OCI-LY3 (cell line): ENCODE measurements around the gene LHB.
A peak's percentile ranks its signal among the peaks of the same experiment; 100 is the strongest.

Source experiments
- H2AFZ ChIP-seq: fragments of 200-600, 300-600 bp; shearing (Covaris generic); 2 replicates; pipeline ENCODE4 v1.6.0; 2014; ENCODE audit warnings: antibody characterized with exemption, low read depth, low read length
- H3K27ac ChIP-seq: fragments of 200-600, 300-600 bp; sonication (generic); 2 replicates; pipeline ENCODE4 v1.5.1; 2014; ENCODE audit warnings: mild to moderate bottlenecking, low read length, moderate library complexity, mixed read lengths
- H3K27me3 ChIP-seq: fragments of 200-600, 300-600 bp; sonication (generic); 2 replicates; pipeline ENCODE4 v1.6.1; 2014; ENCODE audit warnings: low read depth, low read length, mixed read lengths
- H3K36me3 ChIP-seq: fragments of 200-600, 300-600 bp; sonication (generic); replicated peaks from 2 replicates; pipeline ENCODE3; 2014; ENCODE audit warnings: low read depth, low read length, mixed read lengths
- H3K4me1 ChIP-seq: fragments of 300-600, 200-600 bp; sonication (generic); 2 replicates; pipeline ENCODE4 v1.6.1; 2014; ENCODE audit warnings: low read length, mixed read lengths
- H3K4me2 ChIP-seq: fragments of 200-600, 300-600 bp; sonication (generic); 2 replicates; pipeline ENCODE4 v1.6.1; 2014; ENCODE audit warnings: low read length, mixed read lengths
- H3K4me3 ChIP-seq: fragments of 300-600, 200-600 bp; sonication (generic); 2 replicates; pipeline ENCODE4 v1.5.1; 2014; ENCODE audit warnings: antibody characterized with exemption, mild to moderate bottlenecking, low read length, moderate library complexity
- H3K79me2 ChIP-seq: fragments of 300-600, 200-600 bp; shearing (Covaris generic); 2 replicates; pipeline ENCODE4 v1.6.1; 2014; ENCODE audit warnings: mild to moderate bottlenecking, low read length, mixed read lengths
- H3K9ac ChIP-seq: fragments of 300-600, 200-600 bp; shearing (Covaris generic); 2 replicates; pipeline ENCODE4 v1.6.0; 2014; ENCODE audit warnings: mild to moderate bottlenecking, low read length, moderate library complexity
- H3K9me3 ChIP-seq: fragments of 200-600, 300-600 bp; shearing (Covaris generic); 2 replicates; pipeline ENCODE4 v1.6.1; 2014; ENCODE audit warnings: low read length, mixed read lengths; ENCODE audit not compliant: insufficient read depth
- H4K20me1 ChIP-seq: fragments of 200-600, 300-600 bp; sonication (generic); 2 replicates; pipeline ENCODE4 v1.6.1; 2016; ENCODE audit warnings: low read length, mixed read lengths; ENCODE audit not compliant: insufficient read depth
- CTCF ChIP-seq: fragments of 200-600, 300-600 bp; sonication (generic); IDR thresholded peaks from 2 replicates; pipeline ENCODE4 v1.5.1; 2014; ENCODE audit warnings: antibody characterized with exemption, low read length, low read depth
- EZH2phosphoT487 ChIP-seq: fragments of 200-600 bp; shearing (Covaris generic); IDR thresholded peaks from 2 replicates; pipeline ENCODE4 v1.6.1; 2018; ENCODE audit warnings: antibody characterized with exemption, mixed run types, low read depth

The LHB gene

DNA sequence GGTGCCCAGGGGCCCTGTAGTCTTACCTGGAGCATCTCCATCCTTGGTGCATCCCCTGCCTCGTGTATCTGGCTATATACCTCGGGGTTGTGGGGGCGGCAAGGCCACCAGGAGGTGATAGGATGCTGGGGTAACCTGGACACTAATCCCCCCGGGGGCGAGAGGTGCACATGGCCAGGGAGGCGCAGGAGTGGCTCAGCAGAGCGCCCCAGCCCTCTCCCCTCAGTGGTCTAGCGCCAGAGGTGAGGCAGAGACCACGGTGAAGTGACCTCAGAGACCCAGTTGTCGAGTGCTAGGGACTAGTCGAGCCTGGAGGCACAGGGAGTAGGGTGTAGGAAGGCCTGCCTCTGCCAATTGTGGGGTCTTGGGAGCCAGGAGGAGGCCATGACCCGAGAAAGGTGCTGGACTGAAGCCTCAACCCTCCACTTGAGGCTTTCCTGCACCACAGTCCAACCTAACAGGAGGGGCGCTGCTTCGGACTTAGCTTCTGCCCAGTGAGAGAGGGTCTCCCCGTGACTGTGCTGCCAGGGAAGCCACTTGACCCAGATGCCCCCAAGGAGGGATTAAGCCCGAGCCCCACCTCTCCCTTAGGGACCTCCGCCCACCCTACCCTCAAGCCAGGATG lies at the start of gene LHB:
Gene LHB (minus strand): TSS at position 51 of the 625 bp plus-strand sequence. CDS start 10 bp downstream, at position 41.
- Histone ChIP-seq H3K4me2 (peak within 1 kb of the TSS; percentile 20; the same call in 1 of the 2 replicates), H3K27me3 (no peaks in the 10 kb centered on the region), H3K27ac (no peak within 1 kb of the TSS), H3K9me3 (no peaks in the 10 kb centered on the region), H3K4me3 (no peak within 1 kb of the TSS), H3K4me1 (peaks cover 10% of the 10 kb centered on the region), H4K20me1 (no peaks in the 10 kb centered on the region), H3K9ac (no peak within 1 kb of the TSS), H3K36me3 (peaks cover 21% of the 10 kb centered on the region), H3K79me2 (no peaks in the 10 kb centered on the region), H2AFZ (no peak within 1 kb of the TSS)
- TF ChIP-seq CTCF (no peak), EZH2phosphoT487 (no peak)

- Histone ChIP-seq H3K79me2 (no peaks in the 10 kb centered on the region), H2AFZ (no peak overlapping the region), H3K27me3 (peaks cover 25% of the 10 kb centered on the region), H3K4me3 (no peak overlapping the region), H3K9me3 (no peaks in the 10 kb centered on the region), H3K9ac (no peak overlapping the region), H3K27ac (no peak overlapping the region), H3K4me2 (no peak overlapping the region), H3K4me1 (no peaks in the 10 kb centered on the region), H4K20me1 (no peaks in the 10 kb centered on the region), H3K36me3 (no peaks in the 10 kb centered on the region)
- TF ChIP-seq CTCF: no peak
- TF ChIP-seq EZH2phosphoT487: no peak
Measured at GRCh38 chr19:49065905-49066512, 49.1 kb upstream of the LHB start.

DNA sequence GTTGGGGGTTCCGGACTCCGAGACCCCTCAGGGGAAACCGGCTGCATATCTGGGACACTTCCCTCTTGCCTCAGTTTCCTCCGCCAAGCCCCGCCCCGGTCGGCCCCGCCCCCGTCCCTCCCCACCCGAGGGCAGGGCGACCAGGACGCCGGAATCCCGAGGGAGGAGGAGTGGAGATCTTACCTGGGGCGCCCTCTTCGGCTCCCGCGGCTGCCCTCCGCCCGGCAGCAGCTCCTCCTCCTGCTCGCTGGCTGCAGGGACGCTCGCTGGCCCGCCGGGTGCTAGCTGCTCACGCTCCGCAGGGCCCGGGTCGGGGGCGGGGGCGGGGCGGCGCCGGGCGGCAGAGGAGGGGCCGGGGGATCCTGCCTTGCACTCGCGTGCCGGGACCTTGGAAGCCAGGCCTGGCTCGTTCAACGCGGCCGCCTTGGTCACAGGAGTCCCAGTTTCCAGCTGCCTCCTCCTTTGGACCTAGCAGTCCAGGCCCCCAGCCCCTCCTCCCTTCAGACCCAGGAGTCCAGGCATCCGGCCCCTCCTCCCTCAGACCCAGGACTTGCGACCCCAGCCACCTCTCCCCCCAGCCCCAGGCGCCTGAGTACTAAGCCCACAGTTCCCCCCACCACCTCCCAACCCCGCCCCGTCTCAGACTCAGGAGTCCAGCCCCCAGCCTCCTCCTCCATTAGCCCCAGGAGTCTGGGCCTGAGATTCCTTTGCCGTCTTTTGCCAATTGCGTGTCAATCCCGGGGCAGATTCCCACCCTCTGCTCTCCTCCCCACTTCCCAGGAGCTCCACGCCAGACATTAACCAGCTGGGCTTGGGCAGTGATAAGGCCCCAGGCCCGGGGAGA lies 48.1 kb upstream of the LHB start, which contains the start of gene NTF4:
Gene NTF4 (minus strand): TSS at position 51 of the 844 bp plus-strand sequence. CDS start 2,821 bp downstream, outside the sequence.
- H3K9ac ChIP-seq: no peak within 1 kb of the TSS
- TF ChIP-seq EZH2phosphoT487: no peak
- TF ChIP-seq CTCF: no peak
- no peaks in the 10 kb centered on the region for H3K9me3 ChIP-seq
- peaks cover 25% of the 10 kb centered on the region for H3K27me3 ChIP-seq
- H3K4me2 ChIP-seq: 0 out of 2 replicates have a peak within 1 kb of the TSS, but pooled peaks have one; percentile 29
- H3K36me3 ChIP-seq: no peaks in the 10 kb centered on the region
- no peaks in the 10 kb centered on the region for H3K4me1 ChIP-seq
- H3K4me3 ChIP-seq: no peak within 1 kb of the TSS
- no peak within 1 kb of the TSS for H2AFZ ChIP-seq
- no peaks in the 10 kb centered on the region for H3K79me2 ChIP-seq
- no peaks in the 10 kb centered on the region for H4K20me1 ChIP-seq
- no peak within 1 kb of the TSS for H3K27ac ChIP-seq

DNA sequence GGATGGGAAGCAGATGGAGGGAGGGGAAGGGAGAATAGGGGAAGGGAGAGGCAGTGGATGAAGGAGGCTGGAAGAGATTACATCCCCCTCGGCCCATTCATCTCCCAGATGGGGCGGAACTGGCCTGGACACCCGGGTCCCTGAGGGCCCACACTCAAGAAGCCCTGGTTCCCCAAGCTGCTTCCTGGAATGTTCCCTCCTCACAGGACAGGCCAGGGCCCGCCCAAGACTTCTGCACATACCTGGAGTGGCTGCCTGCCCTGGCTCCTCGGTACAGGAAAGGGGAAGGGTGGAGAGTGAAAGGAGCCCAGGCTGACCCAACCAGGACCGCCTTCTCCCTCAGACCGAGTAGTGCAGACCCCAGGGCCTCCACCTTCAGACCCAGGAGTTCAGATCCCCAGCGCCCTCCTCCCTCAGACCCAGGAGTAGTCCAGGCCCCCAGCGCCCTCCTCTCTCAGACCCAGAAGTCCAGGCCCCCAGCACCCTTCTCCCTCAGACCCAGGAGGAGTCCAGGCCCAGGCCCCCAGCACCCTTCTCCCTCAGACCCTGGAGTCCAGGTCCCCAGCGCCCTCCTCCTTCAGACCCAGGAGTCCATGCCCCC lies 47.2 kb upstream of the LHB start:
- H3K4me1 ChIP-seq: no peaks in the 10 kb centered on the region
- no peak overlapping the region for H3K9ac ChIP-seq
- H3K79me2 ChIP-seq: no peaks in the 10 kb centered on the region
- H3K4me2 ChIP-seq: 0 out of 2 replicates have a peak overlapping the region, but pooled peaks have one; percentile 29
- peaks cover 25% of the 10 kb centered on the region for H3K27me3 ChIP-seq
- no peak overlapping the region for H3K4me3 ChIP-seq
- no peaks in the 10 kb centered on the region for H4K20me1 ChIP-seq
- H3K27ac ChIP-seq: no peak overlapping the region
- no peaks in the 10 kb centered on the region for H3K9me3 ChIP-seq
- TF ChIP-seq EZH2phosphoT487: no peak
- no peak for TF ChIP-seq CTCF
- no peak overlapping the region for H2AFZ ChIP-seq
- H3K36me3 ChIP-seq: no peaks in the 10 kb centered on the region
